SJSA1 (cell line): ENCODE data around the gene SPDYE4. TPM values are rescaled to one million over a fixed set of nuclear protein-coding genes. Genes with fewer than 3 reads are reported as not detected.

Source experiments
- DNase-seq, 2 experiments: peaks; one replicate each; pipeline ENCODE4 v3.0.0-alpha.2; 2015 to 2020; ENCODE audit warnings: low spot score in 2 of 2, low read depth in 1 of 2
- H3K27ac ChIP-seq: fragments of 250-450 bp; sonication (Bioruptor Pico); 2 replicates; pipeline ENCODE4 v1.5.1; 2020; ENCODE audit warnings: mild to moderate bottlenecking, moderate library complexity
- H3K27me3 ChIP-seq: fragments of 250-450 bp; sonication (Bioruptor Pico); replicated peaks from 2 replicates; pipeline ENCODE4 v1.5.1; 2020; ENCODE audit warnings: mild to moderate bottlenecking, moderate library complexity
- H3K36me3 ChIP-seq: fragments of 250-450 bp; sonication (Bioruptor Pico); 2 replicates; pipeline ENCODE4 v1.5.1; 2020; ENCODE audit warnings: mild to moderate bottlenecking
- H3K4me1 ChIP-seq: fragments of 250-450 bp; sonication (Bioruptor Pico); replicated peaks from 2 replicates; pipeline ENCODE4 v1.6.1; 2021; ENCODE audit warnings: mild to moderate bottlenecking
- H3K4me3 ChIP-seq: fragments of 250-450 bp; sonication (Bioruptor Pico); 2 replicates; pipeline ENCODE4 v1.5.1; 2020; ENCODE audit warnings: mild to moderate bottlenecking
- H3K9me3 ChIP-seq: fragments of 250-450 bp; sonication (Bioruptor Pico); replicated peaks from 2 replicates; pipeline ENCODE4 v1.5.1; 2020; ENCODE audit warnings: mild to moderate bottlenecking
- total RNA-seq: library from RNA; depleted of rRNA; stranded (reverse); fragments of >200 nt; shearing (Covaris generic); gene quantifications from 2 replicates; pipeline ENCODE4 v1.2.3, GENCODE V29; 2014

The SPDYE4 gene
- total RNA-seq, 1 experiment from 2014 or later = not detected

DNA sequence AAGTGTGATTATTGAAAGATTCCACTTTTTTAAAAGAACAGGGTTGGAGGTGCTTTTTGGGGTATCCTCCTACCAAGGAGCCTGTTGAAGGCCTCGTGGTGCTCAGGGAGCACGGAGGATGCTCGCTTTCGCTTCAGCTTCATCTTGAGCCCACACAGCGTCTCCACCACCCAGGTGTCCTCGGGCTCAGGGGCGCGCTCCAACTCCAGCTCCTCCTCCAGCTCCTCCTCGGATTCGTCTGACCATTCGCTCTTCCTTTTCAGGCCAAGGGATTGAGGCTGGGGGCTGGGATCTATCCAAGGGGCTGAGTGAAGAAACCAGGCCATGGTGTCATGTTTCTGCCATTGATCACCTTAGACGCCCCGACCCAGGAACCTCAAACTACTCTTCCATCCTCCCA, 1.2 kb downstream of the SPDYE4 start:
- Histone ChIP-seq H3K4me1 (no peaks in the 10 kb centered on the region), H3K9me3 (no peaks in the 10 kb centered on the region), H3K4me3 (no peak overlapping the region), H3K27ac (no peak overlapping the region), H3K27me3 (no peaks in the 10 kb centered on the region), H3K36me3 (no peaks in the 10 kb centered on the region)
- DNase-seq = no peak

DNA sequence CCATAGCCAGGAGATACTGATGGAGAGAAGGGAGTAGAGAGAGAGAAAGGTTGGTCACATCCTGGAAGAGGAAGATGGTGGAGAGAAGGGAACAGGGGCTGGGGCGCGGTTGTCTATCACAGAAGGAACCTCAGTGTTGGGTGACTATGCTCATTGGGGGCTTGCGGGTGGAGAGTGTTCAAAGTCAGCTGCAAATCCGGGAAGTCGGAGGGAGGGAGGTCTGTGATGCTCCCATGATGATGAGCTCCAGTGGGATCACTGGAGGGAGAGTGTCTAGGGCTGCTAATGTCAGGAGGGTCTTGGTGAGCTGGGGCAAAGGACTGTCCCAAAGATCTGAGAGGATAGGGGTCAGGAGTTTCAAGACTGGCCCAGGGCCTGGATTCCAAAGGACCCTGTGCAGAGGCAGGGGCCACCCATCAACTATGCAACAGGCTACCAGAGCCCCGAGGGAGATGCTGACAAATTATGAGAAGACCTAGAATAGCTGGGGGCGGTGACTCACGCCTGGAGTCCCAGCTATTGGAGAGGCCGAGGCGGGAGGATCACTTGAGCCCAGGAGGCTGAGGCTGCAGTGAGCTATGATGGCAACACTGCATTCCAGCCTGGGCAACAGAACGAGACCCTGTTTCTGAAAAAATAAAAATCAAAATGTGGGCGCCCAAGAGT, 2.6 kb downstream of the SPDYE4 start:
- H3K9me3 ChIP-seq = no peaks in the 10 kb centered on the region
- no peaks in the 10 kb centered on the region for H3K4me1 ChIP-seq
- no peaks in the 10 kb centered on the region for H3K36me3 ChIP-seq
- no peak for DNase-seq
- no peak overlapping the region for H3K4me3 ChIP-seq
- H3K27ac ChIP-seq = no peak overlapping the region
- H3K27me3 ChIP-seq = no peaks in the 10 kb centered on the region; the same call in 1 of the 2 replicates

DNA sequence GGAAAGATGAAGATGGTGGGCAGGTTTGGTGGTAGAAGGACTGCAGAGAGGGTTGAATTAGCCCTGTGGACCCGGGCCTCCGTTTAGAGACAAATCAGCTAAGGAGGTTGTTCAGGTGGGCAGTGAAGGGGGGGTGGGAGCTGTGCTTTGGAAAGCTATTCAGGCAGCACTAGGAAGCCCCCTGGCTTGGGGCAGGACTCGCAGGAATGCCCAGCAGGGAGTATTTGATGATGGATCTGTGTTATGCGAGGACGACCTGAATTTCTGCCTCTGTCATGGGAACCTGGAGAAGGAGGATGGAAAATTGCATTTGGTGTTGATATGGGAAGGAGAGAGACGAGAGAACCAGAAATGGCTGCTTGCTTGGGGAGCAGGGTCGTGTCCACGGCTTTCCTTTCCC, 3.5 kb downstream of the SPDYE4 start:
- Histone ChIP-seq H3K36me3 (no peaks in the 10 kb centered on the region), H3K4me1 (no peaks in the 10 kb centered on the region)
- no peak for DNase-seq

GRCh38 chr17:8753976-8754440, 4.3 kb downstream of the SPDYE4 start:
- Histone ChIP-seq H3K9me3 (no peaks in the 10 kb centered on the region), H3K4me3 (no peak overlapping the region), H3K36me3 (no peaks in the 10 kb centered on the region), H3K4me1 (no peaks in the 10 kb centered on the region), H3K27ac (no peak overlapping the region), H3K27me3 (no peaks in the 10 kb centered on the region; the same call in 1 of the 2 replicates)
- peak in 1 of 2 experiments; percentile 12 for DNase-seq

More for the DNA sequence above, 3.5 kb downstream of the SPDYE4 start:
- Histone ChIP-seq H3K4me3 (no peak overlapping the region), H3K9me3 (no peaks in the 10 kb centered on the region), H3K27ac (no peak overlapping the region), H3K27me3 (no peaks in the 10 kb centered on the region; the same call in 1 of the 2 replicates)

DNA sequence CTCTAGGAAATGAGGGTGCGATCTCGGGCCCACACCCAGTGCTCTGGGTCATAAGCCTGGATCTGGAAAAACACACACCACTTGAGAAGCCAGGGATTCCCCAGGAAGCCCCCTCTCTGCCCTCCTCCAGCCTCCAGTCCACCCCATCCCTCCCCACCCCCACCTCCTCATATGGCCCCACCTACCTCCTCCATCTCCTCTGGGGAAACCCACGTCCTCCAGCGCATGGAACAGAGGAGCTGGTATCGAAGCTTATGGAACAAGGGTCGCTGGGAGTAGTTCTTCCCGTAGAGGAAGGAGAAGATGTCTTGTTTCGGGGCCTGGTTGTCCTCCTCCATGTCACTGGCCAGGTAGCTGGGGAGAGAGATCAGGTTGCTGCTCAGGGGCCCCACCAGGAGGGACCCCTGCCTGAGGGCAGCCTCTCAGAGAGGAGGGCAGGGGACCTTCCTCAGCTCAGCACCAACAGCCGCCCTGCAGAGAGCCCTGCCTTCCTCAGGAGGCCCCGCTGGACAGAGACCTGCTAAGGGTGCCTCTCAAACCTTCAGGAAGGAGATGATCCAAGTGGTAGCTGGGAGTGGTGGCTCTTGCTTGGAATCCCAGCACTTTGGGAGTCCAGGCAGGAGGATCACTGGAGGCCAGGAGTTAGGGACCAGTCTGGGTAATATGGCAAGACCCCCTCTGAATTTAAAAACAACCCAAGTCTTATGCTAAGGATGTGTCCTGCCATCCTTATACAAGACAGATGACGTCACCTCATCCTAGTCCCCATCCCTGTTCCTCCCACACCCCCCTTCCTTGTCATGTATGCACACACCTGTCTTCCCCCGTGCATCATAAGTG, 5.0 kb downstream of the SPDYE4 start:
- Histone ChIP-seq H3K4me3 (no peak overlapping the region), H3K27ac (no peak overlapping the region), H3K4me1 (no peaks in the 10 kb centered on the region), H3K36me3 (no peaks in the 10 kb centered on the region), H3K9me3 (no peaks in the 10 kb centered on the region), H3K27me3 (no peaks in the 10 kb centered on the region; the same call in 1 of the 2 replicates)
- DNase-seq = no peak

DNA sequence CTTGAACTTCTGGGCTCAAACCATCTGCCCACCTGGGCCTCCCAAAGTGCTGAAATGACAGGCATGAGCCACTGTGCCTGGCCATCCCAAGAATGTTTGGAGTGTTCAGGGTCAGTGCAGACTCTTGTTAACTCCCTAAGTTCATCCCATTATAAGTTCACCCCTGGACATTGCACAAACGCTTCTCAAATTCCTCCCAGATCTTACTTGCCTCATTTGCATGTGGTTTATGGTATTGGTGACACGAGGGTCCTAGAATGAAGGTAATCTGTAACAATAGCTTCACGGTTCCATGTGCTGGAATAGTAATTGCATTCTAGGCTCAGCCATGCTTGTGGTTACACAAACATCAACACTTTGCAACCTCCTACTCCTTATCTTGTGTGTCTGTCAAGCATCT, 8.7 kb downstream of the SPDYE4 start:
- Histone ChIP-seq H3K36me3 (no peaks in the 10 kb centered on the region), H3K9me3 (no peaks in the 10 kb centered on the region; the same call in 1 of the 2 replicates), H3K4me3 (no peak overlapping the region), H3K27me3 (no peaks in the 10 kb centered on the region; the same call in 1 of the 2 replicates), H3K27ac (no peak overlapping the region), H3K4me1 (peaks cover 9% of the 10 kb centered on the region)
- no peak for DNase-seq

DNA sequence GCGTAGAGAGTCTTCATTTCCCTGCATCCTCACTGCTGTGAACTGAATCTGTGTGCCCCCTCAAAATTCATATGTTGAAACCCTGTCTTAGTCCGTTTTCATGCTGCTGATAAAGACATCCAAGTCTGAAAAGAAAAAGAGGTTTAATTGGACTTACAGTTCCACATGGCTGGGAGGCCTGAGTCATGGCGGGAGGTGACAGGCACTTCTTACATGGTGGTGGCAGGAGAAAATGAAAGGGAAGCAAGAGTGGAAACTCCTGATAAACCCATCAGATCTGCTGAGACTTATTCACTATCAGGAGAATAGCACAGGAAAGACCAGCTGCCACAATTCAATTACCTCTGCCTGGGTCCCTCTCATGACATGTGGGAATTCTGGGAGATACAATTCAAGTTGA, 10.6 kb downstream of the SPDYE4 start:
- Histone ChIP-seq H3K36me3 (no peaks in the 10 kb centered on the region), H3K9me3 (no peaks in the 10 kb centered on the region; the same call in 1 of the 2 replicates), H3K4me1 (peaks cover 9% of the 10 kb centered on the region), H3K27ac (no peak overlapping the region), H3K27me3 (no peaks in the 10 kb centered on the region; the same call in 1 of the 2 replicates), H3K4me3 (no peak overlapping the region)
- no peak for DNase-seq

- Histone ChIP-seq H3K9me3 (no peaks in the 10 kb centered on the region; the same call in 1 of the 2 replicates), H3K36me3 (no peaks in the 10 kb centered on the region), H3K4me3 (peak overlapping the region; percentile 43), H3K4me1 (peaks cover 9% of the 10 kb centered on the region), H3K27me3 (no peaks in the 10 kb centered on the region; the same call in 1 of the 2 replicates), H3K27ac (no peak overlapping the region)
- no peak for DNase-seq
Measured at GRCh38 chr17:8746501-8747236, 11.7 kb downstream of the SPDYE4 start.

DNA sequence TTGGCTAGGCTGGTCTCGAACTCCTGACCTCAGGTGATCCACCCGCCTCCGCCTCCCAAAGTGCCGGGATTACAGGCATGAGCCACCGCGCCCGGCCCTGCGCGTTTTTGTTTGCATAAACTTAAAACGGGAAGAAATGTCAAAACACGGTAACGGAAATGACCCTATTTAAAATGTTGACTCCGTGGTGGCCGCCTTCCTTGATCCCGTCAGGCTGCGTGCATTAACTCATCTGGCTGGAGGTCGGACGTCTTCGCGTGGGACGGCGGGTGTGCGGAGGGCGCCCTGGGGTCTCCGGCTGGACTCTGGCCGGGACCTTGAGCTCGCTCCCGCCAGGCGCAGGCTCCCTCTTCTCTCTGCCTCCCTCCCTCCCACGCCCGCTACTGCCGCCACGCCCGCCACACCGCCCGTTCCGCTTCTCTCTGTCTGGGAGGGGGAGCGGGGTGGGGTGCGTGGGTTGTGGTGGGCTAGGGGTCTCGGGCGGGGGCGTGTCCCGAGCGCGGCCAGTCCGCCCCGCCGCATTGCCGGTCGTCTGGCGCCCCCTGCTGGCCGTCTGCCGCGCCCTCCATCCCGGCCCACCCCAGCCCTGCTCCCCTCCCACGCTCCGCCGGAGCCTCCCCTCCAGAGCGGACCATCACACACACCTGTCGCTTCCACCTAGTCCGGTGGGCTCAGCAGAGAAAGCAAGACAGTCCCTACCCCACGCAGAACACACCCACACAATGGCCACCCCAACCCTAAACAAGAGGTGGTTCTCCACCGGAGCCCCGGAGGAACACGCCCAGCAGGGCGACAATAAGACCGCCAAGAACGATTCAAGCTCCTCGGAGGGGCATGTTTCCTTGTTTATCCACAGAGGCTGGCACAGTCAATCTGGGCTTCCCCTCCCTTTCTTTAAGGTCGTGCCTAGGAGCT, 12.5 kb downstream of the SPDYE4 start:
- Histone ChIP-seq H3K36me3 (no peaks in the 10 kb centered on the region), H3K27me3 (no peaks in the 10 kb centered on the region; the same call in 1 of the 2 replicates), H3K4me3 (peak overlapping the region; percentile 43), H3K9me3 (no peaks in the 10 kb centered on the region; the same call in 1 of the 2 replicates), H3K27ac (peak overlapping the region; percentile 42), H3K4me1 (peaks cover 9% of the 10 kb centered on the region)
- peak; percentile 69 to 82 for DNase-seq

DNA sequence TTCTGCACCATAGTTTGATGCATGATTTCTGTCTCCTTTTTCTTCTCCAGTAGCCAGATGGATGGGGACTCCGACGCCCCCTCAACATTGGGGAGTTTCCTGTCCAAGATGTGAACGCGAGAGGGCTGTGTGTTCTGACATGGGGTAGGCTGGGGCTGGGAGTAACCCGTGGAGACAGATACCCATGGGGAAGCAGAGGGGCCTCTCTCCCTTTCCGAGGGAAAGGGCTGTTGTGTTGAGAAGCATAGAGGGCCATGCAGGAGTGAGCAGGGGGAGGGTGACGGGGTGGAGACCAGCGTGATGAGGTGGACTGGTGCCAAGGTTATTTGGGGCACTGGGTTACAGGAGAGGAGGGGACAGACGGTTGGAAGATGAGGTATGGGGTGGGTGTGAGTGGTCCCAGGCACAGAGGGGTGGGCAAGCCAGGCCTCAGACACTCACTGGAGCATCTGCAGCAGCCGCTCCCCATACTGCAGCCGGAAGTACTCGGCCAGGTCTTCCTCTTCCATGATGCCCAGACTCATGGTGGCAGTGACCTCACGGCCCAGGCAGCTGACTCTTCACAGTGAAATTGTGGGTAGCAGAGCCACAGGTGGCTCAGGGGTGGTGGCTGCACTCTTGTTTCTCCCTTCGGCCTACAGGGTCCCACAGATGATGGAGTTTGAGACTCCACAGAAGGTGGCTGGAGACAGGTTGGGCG, 14.1 kb downstream of the SPDYE4 start:
- H3K27ac ChIP-seq = no peak overlapping the region
- no peak overlapping the region for H3K4me3 ChIP-seq
- no peak for DNase-seq
- H3K4me1 ChIP-seq = peaks cover 10% of the 10 kb centered on the region
- H3K27me3 ChIP-seq = no peaks in the 10 kb centered on the region
- H3K9me3 ChIP-seq = no peaks in the 10 kb centered on the region; the same call in 1 of the 2 replicates
- H3K36me3 ChIP-seq = no peaks in the 10 kb centered on the region

GRCh38 chr17:8742819-8743218, 15.5 kb downstream of the SPDYE4 start:
- Histone ChIP-seq H3K4me1 (peaks cover 13% of the 10 kb centered on the region), H3K36me3 (no peaks in the 10 kb centered on the region), H3K4me3 (no peak overlapping the region), H3K9me3 (no peaks in the 10 kb centered on the region; the same call in 1 of the 2 replicates), H3K27ac (no peak overlapping the region), H3K27me3 (no peaks in the 10 kb centered on the region)
- DNase-seq = no peak

GRCh38 chr17:8742274-8742673, 16.1 kb downstream of the SPDYE4 start:
- Histone ChIP-seq H3K36me3 (no peaks in the 10 kb centered on the region), H3K9me3 (no peaks in the 10 kb centered on the region; the same call in 1 of the 2 replicates), H3K27ac (no peak overlapping the region), H3K4me1 (peaks cover 13% of the 10 kb centered on the region), H3K4me3 (no peak overlapping the region), H3K27me3 (no peaks in the 10 kb centered on the region)
- DNase-seq = no peak
